H9 (cell line): ENCODE data around the gene PXDN. TPM values are rescaled to one million over a fixed set of nuclear protein-coding genes. Genes with fewer than 3 reads are reported as not detected.

Experiments used
- DNase-seq: peaks from one replicate; pipeline ENCODE4 v3.0.0-alpha.2; 2017
- H2AFZ ChIP-seq: one replicate; pipeline ENCODE4 v1.6.1; 2013; ENCODE audit warnings: mild to moderate bottlenecking, low read length, control low read depth, moderate library complexity
- H2AK5ac ChIP-seq: 2 replicates; pipeline ENCODE4 v1.6.1; 2013; ENCODE audit warnings: low read length, control low read depth, mixed read lengths; ENCODE audit not compliant: insufficient read length
- H2BK120ac ChIP-seq: one replicate; pipeline ENCODE4 v1.6.1; 2013; ENCODE audit warnings: low read depth, mild to moderate bottlenecking, low read length, control low read depth, inconsistent platforms; ENCODE audit not compliant: poor library complexity, severe bottlenecking
- H2BK12ac ChIP-seq: 2 replicates; pipeline ENCODE4 v1.6.1; 2013; ENCODE audit warnings: low read length, control low read depth, mixed read lengths, low read depth; ENCODE audit not compliant: insufficient read length
- H2BK15ac ChIP-seq: 2 replicates; pipeline ENCODE4 v1.6.1; 2013; ENCODE audit warnings: low read depth, low read length, control low read depth
- H2BK20ac ChIP-seq: one replicate; pipeline ENCODE4 v1.6.1; 2013; ENCODE audit warnings: low read depth, mild to moderate bottlenecking, low read length, control low read depth, inconsistent platforms; ENCODE audit not compliant: poor library complexity, severe bottlenecking
- H2BK5ac ChIP-seq: 2 replicates; pipeline ENCODE4 v1.6.1; 2013; ENCODE audit warnings: low read length, control low read depth, mixed read lengths; ENCODE audit not compliant: insufficient read length
- H3K14ac ChIP-seq: 2 replicates; pipeline ENCODE4 v1.6.1; 2013; ENCODE audit warnings: low read length, control low read depth; ENCODE audit not compliant: insufficient read depth
- H3K18ac ChIP-seq: 2 replicates; pipeline ENCODE4 v1.6.1; 2013; ENCODE audit warnings: low read depth, mild to moderate bottlenecking, mixed read lengths, low read length, control low read depth; ENCODE audit not compliant: insufficient read length
- H3K23ac ChIP-seq: 2 replicates; pipeline ENCODE4 v1.6.1; 2013; ENCODE audit warnings: low read length, control low read depth, mixed read lengths, low read depth; ENCODE audit not compliant: insufficient read length
- H3K23me2 ChIP-seq: 2 replicates; pipeline ENCODE4 v1.6.1; 2013; ENCODE audit warnings: low read depth, mild to moderate bottlenecking, mixed read lengths, low read length, control low read depth; ENCODE audit not compliant: insufficient read length, poor library complexity, severe bottlenecking
- H3K27ac ChIP-seq: 2 replicates; pipeline ENCODE4 v1.5.1; 2013; ENCODE audit warnings: low read length, control low read depth, mixed read lengths, low read depth; ENCODE audit not compliant: insufficient read length
- H3K27me3 ChIP-seq: 2 replicates; pipeline ENCODE4 v1.6.1; 2013; ENCODE audit warnings: low read length, control low read depth, inconsistent platforms; ENCODE audit not compliant: insufficient read depth
- H3K4ac ChIP-seq: 2 replicates; pipeline ENCODE4 v1.6.1; 2013; ENCODE audit warnings: low read depth, mild to moderate bottlenecking, control low read depth, inconsistent platforms, low read length, moderate library complexity
- H3K4me1 ChIP-seq: 2 replicates; pipeline ENCODE4 v1.6.1; 2013; ENCODE audit warnings: low read length, control low read depth, inconsistent platforms; ENCODE audit not compliant: insufficient read depth
- H3K4me2 ChIP-seq: 2 replicates; pipeline ENCODE4 v1.6.1; 2013; ENCODE audit warnings: low read length, control low read depth, mixed read lengths; ENCODE audit not compliant: insufficient read length, insufficient read depth
- H3K56ac ChIP-seq: 2 replicates; pipeline ENCODE4 v1.6.1; 2013; ENCODE audit warnings: low read depth, mild to moderate bottlenecking, mixed read lengths, low read length, control low read depth; ENCODE audit not compliant: insufficient read length
- H3K79me1 ChIP-seq: 2 replicates; pipeline ENCODE4 v1.6.1; 2013; ENCODE audit warnings: low read depth, mild to moderate bottlenecking, moderate library complexity, low read length, control low read depth, inconsistent platforms; ENCODE audit not compliant: insufficient read depth, poor library complexity, severe bottlenecking
- H3K79me2 ChIP-seq: 2 replicates; pipeline ENCODE4 v1.6.1; 2013; ENCODE audit warnings: low read length, control low read depth, inconsistent platforms; ENCODE audit not compliant: insufficient read depth
- H3K9ac ChIP-seq: 2 replicates; pipeline ENCODE4 v1.6.1; 2013; ENCODE audit warnings: low read length, control low read depth, mixed read lengths; ENCODE audit not compliant: insufficient read length; ENCODE audit errors: extremely low read depth
- H3K9me3 ChIP-seq: one replicate; pipeline ENCODE4 v1.6.1; 2013; ENCODE audit warnings: low read depth, low read length, inconsistent platforms; ENCODE audit not compliant: control insufficient read depth
- H3T11ph ChIP-seq: one replicate; pipeline ENCODE4 v1.6.1; 2013; ENCODE audit warnings: mild to moderate bottlenecking, low read length, control low read depth, inconsistent platforms
- H4K20me1 ChIP-seq: one replicate; pipeline ENCODE4 v1.6.1; 2013; ENCODE audit not compliant: control insufficient read depth, insufficient read length, insufficient read depth
- H4K5ac ChIP-seq: 2 replicates; pipeline ENCODE4 v1.6.1; 2013; ENCODE audit warnings: low read depth, mild to moderate bottlenecking, mixed read lengths, low read length, control low read depth; ENCODE audit not compliant: insufficient read length
- H4K8ac ChIP-seq: replicated peaks from 2 replicates; pipeline ENCODE4 v1.6.1; 2013; ENCODE audit warnings: low read length, control low read depth, mixed read lengths, low read depth; ENCODE audit not compliant: insufficient read length
- H4K91ac ChIP-seq: 2 replicates; pipeline ENCODE4 v1.6.1; 2013; ENCODE audit warnings: low read depth, mild to moderate bottlenecking, moderate library complexity, mixed read lengths, low read length, control low read depth; ENCODE audit not compliant: insufficient read length
- H3K27ac Mint-ChIP-seq, 3 experiments: 2 replicates in 2 of 3; 3 replicates in 1 of 3; pipeline ENCODE4 v1.8.0; 2020 to 2021; ENCODE audit warnings: mixed read lengths in 3 of 3, mild to moderate bottlenecking in 1 of 3, moderate library complexity in 1 of 3
- H3K27me3 Mint-ChIP-seq: 2 replicates; pipeline ENCODE4 v1.8.0; 2021; ENCODE audit warnings: low read depth, mild to moderate bottlenecking, moderate library complexity, mixed read lengths
- H3K36me3 Mint-ChIP-seq, 3 experiments: 2 replicates in 2 of 3; 3 replicates in 1 of 3; pipeline ENCODE4 v1.8.0; 2020 to 2021; ENCODE audit warnings: low read depth in 3 of 3, mixed read lengths in 3 of 3; ENCODE audit not compliant: insufficient read depth in 1 of 3
- H3K4me1 Mint-ChIP-seq, 2 experiments: 2 replicates each; pipeline ENCODE4 v1.8.0; 2020; ENCODE audit warnings: mixed read lengths in 2 of 2
- H3K4me3 Mint-ChIP-seq, 2 experiments: 2 replicates in 1 of 2; 3 replicates in 1 of 2; pipeline ENCODE4 v1.8.0; 2020 to 2021; ENCODE audit warnings: mild to moderate bottlenecking in 2 of 2, mixed read lengths in 2 of 2, moderate library complexity in 1 of 2
- H3K9me3 Mint-ChIP-seq, 2 experiments: 2 replicates in 1 of 2; 3 replicates in 1 of 2; pipeline ENCODE4 v1.8.0; 2020; ENCODE audit warnings: mild to moderate bottlenecking in 2 of 2, mixed read lengths in 2 of 2, moderate library complexity in 1 of 2
- WGBS: extraction: QIAGEN DNeasy Blood & Tissue Kit; methylation state at CpG from one replicate; pipeline ENCODE4 v1.1.7; 2013; ENCODE audit warnings: missing lambda C conversion rate, low lambda C conversion rate, mixed read lengths; ENCODE audit not compliant: insufficient read length; ENCODE audit errors: extremely low coverage; 5-methylcytosine and 5-hydroxymethylcytosine counted together
- total RNA-seq: library from RNA; stranded (reverse); gene quantifications from 2 replicates; pipeline ENCODE4 v1.2.1, GENCODE V29; 2021
- TF ChIP-seq, protein P1 (sequence below): fragments of 200-600 bp; sonication (generic); conservative IDR thresholded peaks from 3 replicates; pipeline ENCODE4 v1.8.0; 2021; ENCODE audit warnings: antibody characterized with exemption, mild to moderate bottlenecking

Gene PXDN
- total RNA-seq, 1 experiment from 2014 or later, result 146 TPM

DNA sequence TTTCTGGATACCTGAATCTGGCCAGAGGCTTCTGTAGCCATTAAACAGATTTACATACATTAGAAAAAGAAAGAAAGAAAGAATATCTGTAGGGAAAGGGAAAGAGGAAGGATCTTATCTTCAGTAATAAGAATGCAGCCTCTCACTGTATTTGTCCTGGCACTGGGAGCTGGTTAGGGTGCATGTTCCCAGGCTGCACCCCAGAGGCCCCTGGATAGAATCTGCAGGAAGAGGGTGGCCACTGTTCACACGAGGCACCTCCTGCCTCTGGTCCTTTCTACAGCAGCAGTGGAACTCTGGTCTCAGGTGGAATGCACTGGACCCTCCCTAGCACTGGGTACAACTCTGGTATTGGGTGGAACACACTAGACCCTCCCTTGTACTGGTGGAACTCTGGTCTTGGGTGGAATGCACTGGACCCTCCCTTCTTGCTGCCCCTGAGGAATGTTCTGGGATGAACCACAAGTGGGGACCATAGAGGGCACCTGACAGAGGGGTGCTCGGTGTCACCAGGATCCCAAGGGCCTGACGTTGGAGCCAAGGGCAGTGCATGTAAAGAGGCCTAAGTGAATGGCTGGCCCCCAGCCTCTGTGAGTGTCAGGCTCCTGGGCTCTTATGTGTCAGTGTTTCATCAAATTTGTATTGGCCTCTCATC lies 27.4 kb upstream of the PXDN start:
- Histone ChIP-seq H3K9me3 (no peaks in the 10 kb centered on the region), H3K18ac (no peak overlapping the region), H3T11ph (no peak overlapping the region), H3K23ac (no peak overlapping the region), H4K91ac (no peak overlapping the region), H3K4ac (no peak overlapping the region), H3K79me2 (no peaks in the 10 kb centered on the region), H3K9ac (no peak overlapping the region), H3K56ac (no peak overlapping the region), H4K8ac (no peak overlapping the region), H3K4me2 (no peak overlapping the region), H2BK120ac (no peak overlapping the region), H3K27me3 (no peaks in the 10 kb centered on the region), H4K5ac (no peak overlapping the region), H2AK5ac (no peak overlapping the region), H2AFZ (no peak overlapping the region), H3K27ac (no peak overlapping the region), H4K20me1 (no peaks in the 10 kb centered on the region), H3K79me1 (no peaks in the 10 kb centered on the region), H3K4me1 (peaks cover 7% of the 10 kb centered on the region; the same call in 1 of the 2 replicates), H3K23me2 (no peaks in the 10 kb centered on the region), H2BK15ac (no peak overlapping the region), H2BK20ac (no peak overlapping the region), H2BK12ac (no peak overlapping the region), H2BK5ac (no peak overlapping the region), H3K14ac (no peak overlapping the region; the same call in 1 of the 2 replicates)
- Mint-ChIP-seq H3K36me3 (no peaks in the 10 kb centered on the region), H3K27me3 (peaks cover 2% of the 10 kb centered on the region), H3K4me3 (no peak overlapping the region), H3K27ac (no peak overlapping the region), H3K9me3 (no peaks in the 10 kb centered on the region), H3K4me1 (peaks cover 35 to 36% of the 10 kb centered on the region in 2 experiments)
- WGBS, result no CpG with 5 or more reads among the region's 3 CpGs
- no peak for DNase-seq
- TF ChIP-seq, protein P1, sequence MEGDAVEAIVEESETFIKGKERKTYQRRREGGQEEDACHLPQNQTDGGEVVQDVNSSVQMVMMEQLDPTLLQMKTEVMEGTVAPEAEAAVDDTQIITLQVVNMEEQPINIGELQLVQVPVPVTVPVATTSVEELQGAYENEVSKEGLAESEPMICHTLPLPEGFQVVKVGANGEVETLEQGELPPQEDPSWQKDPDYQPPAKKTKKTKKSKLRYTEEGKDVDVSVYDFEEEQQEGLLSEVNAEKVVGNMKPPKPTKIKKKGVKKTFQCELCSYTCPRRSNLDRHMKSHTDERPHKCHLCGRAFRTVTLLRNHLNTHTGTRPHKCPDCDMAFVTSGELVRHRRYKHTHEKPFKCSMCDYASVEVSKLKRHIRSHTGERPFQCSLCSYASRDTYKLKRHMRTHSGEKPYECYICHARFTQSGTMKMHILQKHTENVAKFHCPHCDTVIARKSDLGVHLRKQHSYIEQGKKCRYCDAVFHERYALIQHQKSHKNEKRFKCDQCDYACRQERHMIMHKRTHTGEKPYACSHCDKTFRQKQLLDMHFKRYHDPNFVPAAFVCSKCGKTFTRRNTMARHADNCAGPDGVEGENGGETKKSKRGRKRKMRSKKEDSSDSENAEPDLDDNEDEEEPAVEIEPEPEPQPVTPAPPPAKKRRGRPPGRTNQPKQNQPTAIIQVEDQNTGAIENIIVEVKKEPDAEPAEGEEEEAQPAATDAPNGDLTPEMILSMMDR, result no peak
